HL-60 (cell line): Measurements from ENCODE around the gene DLG1.

Experiments used
- GABPA ChIP-seq: IDR thresholded peaks from 2 replicates; pipeline ENCODE4 v1.6.1; 2012; ENCODE audit warnings: low read depth
- POLR2AphosphoS5 ChIP-seq: IDR thresholded peaks from 2 replicates; pipeline ENCODE4 v1.6.1; 2012; ENCODE audit warnings: low read depth
- TF ChIP-seq, protein P1 (sequence below): IDR thresholded peaks from one replicate; pipeline ENCODE4 v1.5.1; 2011; ENCODE audit warnings: low read length, control low read depth, inconsistent platforms; ENCODE audit not compliant: insufficient read depth
- TF ChIP-seq, protein P2 (sequence below): IDR thresholded peaks from 2 replicates; pipeline ENCODE4 v1.6.1; 2012; ENCODE audit warnings: low read depth; ENCODE audit not compliant: insufficient replicate concordance

DNA sequence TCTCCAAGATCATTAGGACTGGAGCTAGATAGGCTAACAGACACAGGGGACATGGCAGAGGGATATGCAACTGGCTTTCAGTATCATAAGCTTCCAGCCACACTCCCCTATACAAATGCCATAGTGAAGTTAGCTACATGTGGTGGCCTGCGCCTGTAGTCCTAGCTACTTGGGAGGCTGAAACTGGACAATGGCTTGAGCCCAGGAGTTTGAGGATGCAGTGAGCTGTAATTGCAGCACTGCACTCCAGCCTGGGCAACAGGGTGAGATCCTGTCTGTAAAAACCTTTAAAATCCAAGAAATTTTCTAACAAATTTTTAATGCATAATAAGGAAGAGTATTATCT, 37.3 kb downstream of the DLG1 start:
- TF ChIP-seq, protein P1, sequence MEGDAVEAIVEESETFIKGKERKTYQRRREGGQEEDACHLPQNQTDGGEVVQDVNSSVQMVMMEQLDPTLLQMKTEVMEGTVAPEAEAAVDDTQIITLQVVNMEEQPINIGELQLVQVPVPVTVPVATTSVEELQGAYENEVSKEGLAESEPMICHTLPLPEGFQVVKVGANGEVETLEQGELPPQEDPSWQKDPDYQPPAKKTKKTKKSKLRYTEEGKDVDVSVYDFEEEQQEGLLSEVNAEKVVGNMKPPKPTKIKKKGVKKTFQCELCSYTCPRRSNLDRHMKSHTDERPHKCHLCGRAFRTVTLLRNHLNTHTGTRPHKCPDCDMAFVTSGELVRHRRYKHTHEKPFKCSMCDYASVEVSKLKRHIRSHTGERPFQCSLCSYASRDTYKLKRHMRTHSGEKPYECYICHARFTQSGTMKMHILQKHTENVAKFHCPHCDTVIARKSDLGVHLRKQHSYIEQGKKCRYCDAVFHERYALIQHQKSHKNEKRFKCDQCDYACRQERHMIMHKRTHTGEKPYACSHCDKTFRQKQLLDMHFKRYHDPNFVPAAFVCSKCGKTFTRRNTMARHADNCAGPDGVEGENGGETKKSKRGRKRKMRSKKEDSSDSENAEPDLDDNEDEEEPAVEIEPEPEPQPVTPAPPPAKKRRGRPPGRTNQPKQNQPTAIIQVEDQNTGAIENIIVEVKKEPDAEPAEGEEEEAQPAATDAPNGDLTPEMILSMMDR = no peak
- TF ChIP-seq POLR2AphosphoS5 (no peak), GABPA (no peak)
- TF ChIP-seq, protein P2, sequence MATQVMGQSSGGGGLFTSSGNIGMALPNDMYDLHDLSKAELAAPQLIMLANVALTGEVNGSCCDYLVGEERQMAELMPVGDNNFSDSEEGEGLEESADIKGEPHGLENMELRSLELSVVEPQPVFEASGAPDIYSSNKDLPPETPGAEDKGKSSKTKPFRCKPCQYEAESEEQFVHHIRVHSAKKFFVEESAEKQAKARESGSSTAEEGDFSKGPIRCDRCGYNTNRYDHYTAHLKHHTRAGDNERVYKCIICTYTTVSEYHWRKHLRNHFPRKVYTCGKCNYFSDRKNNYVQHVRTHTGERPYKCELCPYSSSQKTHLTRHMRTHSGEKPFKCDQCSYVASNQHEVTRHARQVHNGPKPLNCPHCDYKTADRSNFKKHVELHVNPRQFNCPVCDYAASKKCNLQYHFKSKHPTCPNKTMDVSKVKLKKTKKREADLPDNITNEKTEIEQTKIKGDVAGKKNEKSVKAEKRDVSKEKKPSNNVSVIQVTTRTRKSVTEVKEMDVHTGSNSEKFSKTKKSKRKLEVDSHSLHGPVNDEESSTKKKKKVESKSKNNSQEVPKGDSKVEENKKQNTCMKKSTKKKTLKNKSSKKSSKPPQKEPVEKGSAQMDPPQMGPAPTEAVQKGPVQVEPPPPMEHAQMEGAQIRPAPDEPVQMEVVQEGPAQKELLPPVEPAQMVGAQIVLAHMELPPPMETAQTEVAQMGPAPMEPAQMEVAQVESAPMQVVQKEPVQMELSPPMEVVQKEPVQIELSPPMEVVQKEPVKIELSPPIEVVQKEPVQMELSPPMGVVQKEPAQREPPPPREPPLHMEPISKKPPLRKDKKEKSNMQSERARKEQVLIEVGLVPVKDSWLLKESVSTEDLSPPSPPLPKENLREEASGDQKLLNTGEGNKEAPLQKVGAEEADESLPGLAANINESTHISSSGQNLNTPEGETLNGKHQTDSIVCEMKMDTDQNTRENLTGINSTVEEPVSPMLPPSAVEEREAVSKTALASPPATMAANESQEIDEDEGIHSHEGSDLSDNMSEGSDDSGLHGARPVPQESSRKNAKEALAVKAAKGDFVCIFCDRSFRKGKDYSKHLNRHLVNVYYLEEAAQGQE = no peak
